Activated CD8-positive, alpha-beta T cell treated with anti-CD3 and anti-CD28 coated beads, Interleukin-2, amount 10 ng/mL, durations not matched to agents 7 days and 5 days (primary cell): ENCODE measurements around the gene LDLRAP1. TPM values are rescaled to one million over a fixed set of nuclear protein-coding genes. Genes with fewer than 3 reads are reported as not detected.
A peak's percentile ranks its signal among the peaks of the same experiment; 100 is the strongest.

Experiments used
- ATAC-seq: fragments of 150-1000 bp; cut with Tn5 transposase; one replicate; pipeline ENCODE4 v1.10.0; 2021; ENCODE audit warnings: moderate library complexity
- CTCF ChIA-PET: fragments of 350-600 bp; sonication (Branson Sonifier 250); formaldehyde crosslinking; loops from one replicate; lab custom pipeline; 2021; ENCODE audit warnings: antibody characterized with exemption; lab: Charles Lee
- POLR2A ChIA-PET: fragments of 350-600 bp; sonication (Branson Sonifier 250); formaldehyde crosslinking; loops from one replicate; lab custom pipeline; 2021; ENCODE audit warnings: antibody characterized with exemption; lab: Charles Lee
- DNase-seq: peaks from one replicate; pipeline ENCODE4 v3.0.0-alpha.2; 2020
- H3K27ac Mint-ChIP-seq: one replicate; pipeline ENCODE4 v1.8.0; 2021; ENCODE audit warnings: mild to moderate bottlenecking, mixed read lengths
- H3K27me3 Mint-ChIP-seq: one replicate; pipeline ENCODE4 v1.8.0; 2021; ENCODE audit warnings: low read depth, mixed read lengths
- H3K36me3 Mint-ChIP-seq: one replicate; pipeline ENCODE4 v1.8.0; 2021; ENCODE audit warnings: low read depth, mixed read lengths
- H3K4me1 Mint-ChIP-seq: one replicate; pipeline ENCODE4 v1.8.0; 2021; ENCODE audit warnings: low read depth, mixed read lengths
- H3K4me3 Mint-ChIP-seq: one replicate; pipeline ENCODE4 v1.8.0; 2021; ENCODE audit warnings: mild to moderate bottlenecking, mixed read lengths
- H3K9me3 Mint-ChIP-seq: one replicate; pipeline ENCODE4 v1.8.0; 2022; ENCODE audit warnings: mixed read lengths; ENCODE audit not compliant: insufficient read depth
- total RNA-seq, 2 experiments: library from RNA; stranded (reverse); gene quantifications; one replicate each; pipeline ENCODE4 v1.2.3, GENCODE V29; 2021

Gene LDLRAP1
- total RNA-seq, 2 experiments from 2014 or later, result 30.7 to 31.3 TPM

- Mint-ChIP-seq H3K4me1 (peaks cover 82% of the 10 kb centered on the region), H3K27me3 (no peaks in the 10 kb centered on the region), H3K36me3 (peaks cover 23% of the 10 kb centered on the region), H3K27ac (peak overlapping the region; percentile 89), H3K9me3 (no peaks in the 10 kb centered on the region), H3K4me3 (peak overlapping the region; percentile 55)
- ATAC-seq, result no peak
- ChIA-PET CTCF (interaction anchor here (0.7 to 4.2 kb wide), 10 partner anchors 12 to 310 kb away, joined by 3 to 19 read pairs (median 5); partner anchors contain the start of gene SELENON), POLR2A (interaction anchor here (0.7 to 2.1 kb wide), 2 partner anchors 13 to 316 kb away, joined by 3 to 10 read pairs; no protein-coding TSS in a partner anchor)
- DNase-seq, result no peak
Measured at GRCh38 chr1:25548601-25549000, 5.2 kb downstream of the LDLRAP1 start.

- ATAC-seq (peak; percentile 94), DNase-seq (peak; percentile 90)
- Mint-ChIP-seq H3K9me3 (no peaks in the 10 kb centered on the region), H3K4me3 (peak overlapping the region; percentile 55), H3K27ac (peak overlapping the region; percentile 89), H3K27me3 (no peaks in the 10 kb centered on the region), H3K4me1 (peaks cover 84% of the 10 kb centered on the region), H3K36me3 (peaks cover 23% of the 10 kb centered on the region)
- ChIA-PET POLR2A (interaction anchor here (0.7 to 2.5 kb wide), 3 partner anchors 11 to 15 kb away, joined by 3 to 10 read pairs (median 9); no protein-coding TSS in a partner anchor), CTCF (interaction anchor here (0.6 to 4.2 kb wide), 16 partner anchors 9 to 586 kb away, joined by 3 to 19 read pairs (median 4); partner anchors contain the start of gene SELENON)
Measured at GRCh38 chr1:25549273-25550154, 6.1 kb downstream of the LDLRAP1 start.

- ChIA-PET CTCF (interaction anchor here (0.7 to 4.2 kb wide), 10 partner anchors 9 to 587 kb away, joined by 3 to 19 read pairs (median 4); partner anchors contain the start of gene SELENON), POLR2A (interaction anchor here (0.7 to 2.5 kb wide), 3 partner anchors 11 to 69 kb away, joined by 3 to 9 read pairs (median 4); no protein-coding TSS in a partner anchor)
- Mint-ChIP-seq H3K27ac (peak overlapping the region; percentile 89), H3K4me1 (peaks cover 78% of the 10 kb centered on the region), H3K36me3 (peaks cover 23% of the 10 kb centered on the region), H3K4me3 (peak overlapping the region; percentile 55), H3K9me3 (no peaks in the 10 kb centered on the region), H3K27me3 (no peaks in the 10 kb centered on the region)
- no peak for ATAC-seq
- no peak for DNase-seq
Measured at GRCh38 chr1:25550155-25550506, 6.7 kb downstream of the LDLRAP1 start.

- Mint-ChIP-seq H3K36me3 (peaks cover 29% of the 10 kb centered on the region), H3K27me3 (no peaks in the 10 kb centered on the region), H3K27ac (peak overlapping the region; percentile 44), H3K4me1 (peaks cover 77% of the 10 kb centered on the region), H3K9me3 (no peaks in the 10 kb centered on the region), H3K4me3 (no peak overlapping the region)
- DNase-seq (no peak), ATAC-seq (no peak)
- ChIA-PET POLR2A (interaction anchor here (0.7 to 2.5 kb wide), 3 partner anchors 10 to 69 kb away, joined by 3 to 9 read pairs (median 4); no protein-coding TSS in a partner anchor), CTCF (interaction anchor here (0.8 to 4.2 kb wide), 7 partner anchors 10 to 257 kb away, joined by 3 to 19 read pairs (median 8); partner anchors contain the start of gene SELENON)
Measured at GRCh38 chr1:25550683-25551310, 7.4 kb downstream of the LDLRAP1 start.

GRCh38 chr1:25553749-25554429, 10.5 kb downstream of the LDLRAP1 start:
- POLR2A ChIA-PET, result interaction anchor here (1.6 kb wide), 1 partner anchor 11 kb away, joined by 7 read pairs; no protein-coding TSS in a partner anchor
- H3K4me3 Mint-ChIP-seq, result no peak overlapping the region
- H3K27ac Mint-ChIP-seq, result peak overlapping the region; percentile 48

GRCh38 chr1:25554430-25554780, 11.0 kb downstream of the LDLRAP1 start:
- H3K27ac Mint-ChIP-seq, result peak overlapping the region; percentile 48
- peaks cover 50% of the 10 kb centered on the region for H3K36me3 Mint-ChIP-seq
- no peak for ATAC-seq
- H3K4me3 Mint-ChIP-seq, result no peak overlapping the region
- POLR2A ChIA-PET, result interaction anchor here (1.6 kb wide), 1 partner anchor 11 kb away, joined by 7 read pairs; no protein-coding TSS in a partner anchor
- peaks cover 85% of the 10 kb centered on the region for H3K4me1 Mint-ChIP-seq
- no peaks in the 10 kb centered on the region for H3K9me3 Mint-ChIP-seq
- CTCF ChIA-PET, result interaction anchor here (0.8 to 1.6 kb wide), 3 partner anchors 11 to 243 kb away, joined by 3 to 4 read pairs (median 3); no protein-coding TSS in a partner anchor
- no peak for DNase-seq
- no peaks in the 10 kb centered on the region for H3K27me3 Mint-ChIP-seq

More at GRCh38 chr1:25553749-25554429, 10.5 kb downstream of the LDLRAP1 start:
- no peak for DNase-seq
- CTCF ChIA-PET, result interaction anchor here (1.1 to 1.6 kb wide), 3 partner anchors 11 to 244 kb away, joined by 3 to 4 read pairs (median 3); no protein-coding TSS in a partner anchor
- Mint-ChIP-seq H3K27me3 (no peaks in the 10 kb centered on the region), H3K36me3 (peaks cover 45% of the 10 kb centered on the region), H3K4me1 (peaks cover 85% of the 10 kb centered on the region), H3K9me3 (no peaks in the 10 kb centered on the region)
- no peak for ATAC-seq

GRCh38 chr1:25554886-25555752, 11.7 kb downstream of the LDLRAP1 start:
- no peak for ATAC-seq
- Mint-ChIP-seq H3K4me3 (no peak overlapping the region), H3K9me3 (no peaks in the 10 kb centered on the region), H3K4me1 (peaks cover 85% of the 10 kb centered on the region), H3K27me3 (no peaks in the 10 kb centered on the region), H3K36me3 (peaks cover 55% of the 10 kb centered on the region), H3K27ac (peak overlapping the region; percentile 57)
- ChIA-PET CTCF (interaction anchor here (0.8 to 2.7 kb wide), 4 partner anchors 10 to 243 kb away, joined by 3 to 8 read pairs (median 4); no protein-coding TSS in a partner anchor), POLR2A (interaction anchor here (0.6 to 1.6 kb wide), 2 partner anchors 10 to 20 kb away, joined by 3 to 7 read pairs; no protein-coding TSS in a partner anchor)
- DNase-seq, result no peak

- DNase-seq, result no peak
- no peak overlapping the region for H3K4me3 Mint-ChIP-seq
- H3K4me1 Mint-ChIP-seq, result peaks cover 85% of the 10 kb centered on the region
- peak overlapping the region; percentile 57 for H3K27ac Mint-ChIP-seq
- ATAC-seq, result no peak
- peaks cover 51% of the 10 kb centered on the region for H3K36me3 Mint-ChIP-seq
- ChIA-PET CTCF (interaction anchor here (1.1 to 2.7 kb wide), 2 partner anchors 10 to 17 kb away, joined by 4 to 8 read pairs; no protein-coding TSS in a partner anchor), POLR2A (interaction anchor here (0.8 kb wide), 1 partner anchor 12 kb away, joined by 3 read pairs; no protein-coding TSS in a partner anchor)
- no peaks in the 10 kb centered on the region for H3K27me3 Mint-ChIP-seq
- no peaks in the 10 kb centered on the region for H3K9me3 Mint-ChIP-seq
Measured at GRCh38 chr1:25555753-25556092, 12.3 kb downstream of the LDLRAP1 start.

- Mint-ChIP-seq H3K4me1 (peaks cover 85% of the 10 kb centered on the region), H3K4me3 (no peak overlapping the region), H3K36me3 (peaks cover 48% of the 10 kb centered on the region), H3K27me3 (no peaks in the 10 kb centered on the region), H3K9me3 (no peaks in the 10 kb centered on the region), H3K27ac (no peak overlapping the region)
- CTCF ChIA-PET, result interaction anchor here (1.1 to 2.7 kb wide), 3 partner anchors 9 to 120 kb away, joined by 3 to 8 read pairs (median 4); no protein-coding TSS in a partner anchor
- DNase-seq (no peak), ATAC-seq (no peak)
- POLR2A ChIA-PET, result interaction anchor here (0.8 kb wide), 1 partner anchor 12 kb away, joined by 3 read pairs; no protein-coding TSS in a partner anchor
Measured at GRCh38 chr1:25556132-25556670, 12.8 kb downstream of the LDLRAP1 start.
